ENCODE data around the gene BCAR1.
"Not testable (repeated sequence)": the region's sequence is repeated elsewhere in the genome, so short reads cannot be mapped to it uniquely, and the experiment has no call there.

The BCAR1 gene

GRCh38 chr16:75251280-75252048, at the start of gene BCAR1:
Gene BCAR1, minus strand, starts transcription at chr16:75251624. Its CDS starts 142 bp downstream, at chr16:75251482.
- DNase-seq (ENCODE audit: low spot score), result no peak

GRCh38 chr16:75298267-75298666, 46.8 kb upstream of the BCAR1 start:
- DNase-seq (ENCODE audit: low spot score), result no peak

- peak; percentile 67 for DNase-seq (ENCODE audit: low spot score)
Measured at GRCh38 chr16:75296606-75297005, 45.2 kb upstream of the BCAR1 start.

GRCh38 chr16:75294773-75295459, 43.5 kb upstream of the BCAR1 start:
- no peak for DNase-seq (ENCODE audit: low spot score)

GRCh38 chr16:75293772-75294171, 42.3 kb upstream of the BCAR1 start:
- DNase-seq (ENCODE audit: low spot score), result no peak

GRCh38 chr16:75293173-75293572, 41.7 kb upstream of the BCAR1 start:
- no peak for DNase-seq (ENCODE audit: low spot score)

GRCh38 chr16:75292691-75293090, 41.3 kb upstream of the BCAR1 start:
- DNase-seq (ENCODE audit: low spot score), result no peak

GRCh38 chr16:75289189-75289588, 37.8 kb upstream of the BCAR1 start:
- DNase-seq (ENCODE audit: low spot score), result peak; percentile 98

- peak; percentile 78 for DNase-seq (ENCODE audit: low spot score)
Measured at GRCh38 chr16:75288596-75289120, 37.2 kb upstream of the BCAR1 start.

GRCh38 chr16:75288181-75288580, 36.8 kb upstream of the BCAR1 start:
- no peak for DNase-seq (ENCODE audit: low spot score)

- no peak for DNase-seq (ENCODE audit: low spot score)
Measured at GRCh38 chr16:75287708-75288107, 36.3 kb upstream of the BCAR1 start.

- no peak for DNase-seq (ENCODE audit: low spot score)
Measured at GRCh38 chr16:75286389-75286788, 35.0 kb upstream of the BCAR1 start.

GRCh38 chr16:75282466-75283281, 31.2 kb upstream of the BCAR1 start:
- DNase-seq (ENCODE audit: low spot score), result no peak

GRCh38 chr16:75281826-75282225, 30.4 kb upstream of the BCAR1 start:
- DNase-seq (ENCODE audit: low spot score), result no peak

GRCh38 chr16:75281009-75281408, 29.6 kb upstream of the BCAR1 start:
- not testable (repeated sequence) for DNase-seq (ENCODE audit: low spot score)

GRCh38 chr16:75280331-75280804, 28.9 kb upstream of the BCAR1 start:
- no peak for DNase-seq (ENCODE audit: low spot score)

- DNase-seq (ENCODE audit: low spot score), result no peak
Measured at GRCh38 chr16:75279305-75279704, 27.9 kb upstream of the BCAR1 start.

- no peak for DNase-seq (ENCODE audit: low spot score)
Measured at GRCh38 chr16:75273054-75273925, 21.9 kb upstream of the BCAR1 start.

GRCh38 chr16:75272629-75273028, 21.2 kb upstream of the BCAR1 start:
- DNase-seq (ENCODE audit: low spot score), result not testable (repeated sequence)

- no peak for DNase-seq (ENCODE audit: low spot score)
Measured at GRCh38 chr16:75272097-75272551, 20.7 kb upstream of the BCAR1 start.

GRCh38 chr16:75271441-75272096, 20.1 kb upstream of the BCAR1 start:
- DNase-seq (ENCODE audit: low spot score), result no peak
